ENCODE measurements around the gene PARP3.
A peak's percentile ranks its signal among the peaks of the same experiment; 100 is the strongest.
"Not testable (repeated sequence)": the region's sequence is repeated elsewhere in the genome, so short reads cannot be mapped to it uniquely, and the experiment has no call there.

The PARP3 gene

DNA sequence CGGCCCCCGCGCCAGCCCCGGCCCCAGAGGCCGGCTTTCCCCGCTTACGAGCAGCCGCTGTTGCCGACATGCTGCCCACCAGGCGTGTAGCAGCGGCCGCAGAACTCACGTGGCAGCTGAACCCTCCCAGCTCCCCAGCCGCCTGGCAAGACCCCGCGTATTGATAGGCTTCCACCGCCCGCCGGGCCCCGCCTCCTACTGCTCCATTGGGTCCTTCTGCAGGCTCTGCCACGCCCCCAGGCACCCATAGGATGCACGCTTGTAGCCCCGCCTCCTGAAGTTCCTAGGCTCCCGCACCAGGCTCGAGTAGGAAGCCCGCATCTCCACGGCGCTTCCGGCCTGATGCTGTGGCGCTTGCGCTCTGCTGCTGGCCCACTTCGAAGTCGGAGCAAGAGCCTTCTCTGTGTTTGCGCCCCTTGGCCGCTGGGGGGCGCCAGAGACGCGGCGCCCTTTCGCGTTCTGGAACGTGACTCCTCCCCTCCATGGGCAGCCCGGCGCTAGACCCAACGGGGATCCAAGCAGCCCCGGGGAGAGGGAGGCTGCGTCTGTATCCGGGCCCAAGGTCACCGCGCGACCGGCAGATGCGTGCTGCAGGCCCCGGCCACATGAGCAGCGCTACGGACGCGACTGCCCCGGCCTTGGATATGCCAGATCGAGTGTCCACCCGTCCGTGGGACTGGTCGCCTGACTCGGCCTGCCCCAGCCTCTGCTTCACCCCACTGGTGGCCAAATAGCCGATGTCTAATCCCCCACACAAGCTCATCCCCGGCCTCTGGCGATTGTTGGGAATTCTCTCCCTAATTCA, at the start of gene PARP3, which contains the start of gene RRP9:
TSS of gene PARP3 (plus strand) at position 566 of the 805 bp plus-strand sequence. CDS start 993 bp downstream, outside the sequence.
TSS of gene RRP9 (minus strand) at position 107 of the 805 bp plus-strand sequence. CDS start at position 70, 37 bp downstream.
- H3K9me3 ChIP-seq (ENCODE audit: control insufficient read depth, insufficient read depth, low read depth, low read length), result no peaks in the 10 kb centered on the region
- peaks cover 19% of the 10 kb centered on the region for H3K4me1 ChIP-seq (ENCODE audit: control insufficient read depth, insufficient read depth, low read length)
- peaks cover 25% of the 10 kb centered on the region for H3K36me3 ChIP-seq (ENCODE audit: control insufficient read depth, insufficient read depth, low read length)
- peak within 1 kb of the TSS; percentile 69; the same call in 1 of the 2 replicates for H3K27ac ChIP-seq (ENCODE audit: low read depth, low read length)
- H3K9ac ChIP-seq (ENCODE audit: low read length), result peak within 1 kb of the TSS; percentile 90
- H3K4me3 ChIP-seq (ENCODE audit: low read depth, low read length), result peak within 1 kb of the TSS; percentile 93
- no peaks in the 10 kb centered on the region for H3K27me3 ChIP-seq (ENCODE audit: control insufficient read depth, insufficient read depth, low read length)

DNA sequence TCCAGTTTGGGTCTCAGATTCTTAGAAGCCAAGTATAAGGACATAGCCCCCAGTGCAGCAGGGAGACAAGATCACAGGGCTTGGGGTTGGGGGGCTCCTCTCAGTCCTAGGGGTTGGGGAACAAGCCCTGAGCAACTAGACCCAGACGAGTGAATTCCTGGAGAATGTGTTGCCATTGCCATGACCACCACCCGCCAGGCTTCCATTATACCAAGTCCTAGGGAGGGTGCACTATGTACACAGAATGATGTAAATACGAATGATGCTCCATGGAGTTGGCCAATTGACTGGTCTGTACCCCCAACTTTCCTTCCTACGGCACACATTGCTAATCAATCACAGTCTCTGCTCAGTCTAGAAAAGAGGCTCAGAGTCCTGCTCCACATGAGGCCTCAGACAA, 47.8 kb upstream of the PARP3 start:
- Histone ChIP-seq H3K27ac (ENCODE audit: low read depth, low read length) (no peak overlapping the region), H3K27me3 (ENCODE audit: control insufficient read depth, insufficient read depth, low read length) (no peaks in the 10 kb centered on the region), H3K4me3 (ENCODE audit: low read depth, low read length) (no peak overlapping the region), H3K36me3 (ENCODE audit: control insufficient read depth, insufficient read depth, low read length) (no peaks in the 10 kb centered on the region), H3K9me3 (ENCODE audit: control insufficient read depth, insufficient read depth, low read depth, low read length) (peaks cover 4% of the 10 kb centered on the region; the same call in 1 of the 2 replicates), H3K4me1 (ENCODE audit: control insufficient read depth, insufficient read depth, low read length) (peaks cover 6% of the 10 kb centered on the region; the same call in 1 of the 2 replicates), H3K9ac (ENCODE audit: low read length) (no peak overlapping the region)

DNA sequence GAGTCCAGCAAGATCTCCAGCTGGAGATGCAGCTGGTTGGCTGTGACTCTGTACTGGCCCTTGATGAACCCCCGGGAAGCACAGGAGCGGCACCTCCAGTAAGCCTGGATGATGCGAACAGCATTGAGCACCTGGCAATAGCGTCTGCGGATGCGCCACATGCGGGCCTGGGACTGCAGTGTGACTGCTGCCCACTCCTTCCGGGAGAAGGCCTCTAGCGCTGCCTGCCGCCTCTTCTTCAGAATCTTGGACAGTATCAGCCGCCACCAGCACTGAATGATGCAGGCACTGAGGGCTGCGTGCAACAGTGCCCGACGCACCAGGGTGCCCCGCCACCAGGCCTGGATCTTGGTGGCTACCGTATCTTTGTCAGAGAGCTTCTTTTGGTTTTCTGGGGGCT, 47.2 kb upstream of the PARP3 start:
- Histone ChIP-seq H3K4me3 (ENCODE audit: low read depth, low read length) (no peak overlapping the region), H3K36me3 (ENCODE audit: control insufficient read depth, insufficient read depth, low read length) (no peaks in the 10 kb centered on the region), H3K9me3 (ENCODE audit: control insufficient read depth, insufficient read depth, low read depth, low read length) (peaks cover 4% of the 10 kb centered on the region; the same call in 1 of the 2 replicates), H3K27ac (ENCODE audit: low read depth, low read length) (no peak overlapping the region), H3K9ac (ENCODE audit: low read length) (no peak overlapping the region), H3K4me1 (ENCODE audit: control insufficient read depth, insufficient read depth, low read length) (peaks cover 6% of the 10 kb centered on the region; the same call in 1 of the 2 replicates), H3K27me3 (ENCODE audit: control insufficient read depth, insufficient read depth, low read length) (no peaks in the 10 kb centered on the region)

DNA sequence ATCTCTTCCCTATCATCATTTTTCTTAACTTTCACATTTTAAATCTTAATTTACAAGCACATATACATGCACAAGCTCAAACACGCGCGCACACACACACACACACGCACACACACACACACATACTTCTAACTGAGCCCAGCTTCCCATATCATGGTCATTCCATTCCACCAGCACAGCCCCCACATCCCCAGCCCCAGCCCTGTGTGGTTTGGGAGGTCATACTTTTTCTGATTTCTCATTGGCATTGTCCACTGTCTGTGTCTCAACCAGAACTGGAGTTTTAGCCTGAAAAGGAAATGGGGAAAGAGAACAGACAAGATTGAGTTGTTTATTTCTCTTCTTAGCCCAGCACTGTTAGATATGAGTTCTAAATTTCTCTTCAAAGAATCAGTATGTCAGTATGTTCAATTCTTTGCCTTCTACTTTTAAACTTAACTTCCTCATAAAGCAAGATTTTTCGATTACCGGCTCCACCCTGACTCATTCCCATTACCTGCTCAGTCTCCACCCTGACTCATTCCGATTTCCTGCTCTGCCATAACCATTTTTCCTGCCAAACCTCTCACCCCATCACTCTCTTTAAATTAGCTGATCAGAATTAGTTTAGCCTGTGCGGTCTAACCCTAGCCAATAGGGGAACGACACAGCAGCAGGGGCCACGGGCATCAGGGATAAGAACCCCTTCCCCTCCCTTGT, 45.4 kb upstream of the PARP3 start:
- no peak overlapping the region for H3K9ac ChIP-seq (ENCODE audit: low read length)
- no peaks in the 10 kb centered on the region for H3K27me3 ChIP-seq (ENCODE audit: control insufficient read depth, insufficient read depth, low read length)
- H3K4me1 ChIP-seq (ENCODE audit: control insufficient read depth, insufficient read depth, low read length), result peaks cover 6% of the 10 kb centered on the region
- no peak overlapping the region for H3K27ac ChIP-seq (ENCODE audit: low read depth, low read length)
- H3K9me3 ChIP-seq (ENCODE audit: control insufficient read depth, insufficient read depth, low read depth, low read length), result peaks cover 4% of the 10 kb centered on the region; the same call in 1 of the 2 replicates
- no peak overlapping the region for H3K4me3 ChIP-seq (ENCODE audit: low read depth, low read length)
- H3K36me3 ChIP-seq (ENCODE audit: control insufficient read depth, insufficient read depth, low read length), result no peaks in the 10 kb centered on the region

DNA sequence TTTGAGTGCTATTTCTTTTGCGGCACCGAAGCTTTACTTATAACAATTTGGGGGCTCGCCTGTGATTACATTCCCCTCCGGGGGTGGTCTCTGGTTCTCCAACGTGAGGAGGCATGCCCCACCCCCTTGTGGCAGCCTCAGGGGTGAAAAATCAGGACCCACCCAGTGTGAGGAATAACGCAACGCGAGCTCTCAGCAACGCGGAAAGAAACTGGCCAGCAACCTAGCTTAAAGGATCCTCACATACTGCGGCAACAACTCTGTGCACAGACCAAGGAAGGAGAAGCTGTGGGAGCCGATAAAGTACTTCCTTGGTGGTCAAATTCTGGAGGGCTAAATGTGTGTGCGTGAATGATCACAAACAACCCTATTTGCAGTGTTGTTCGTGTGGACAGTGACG, 44.8 kb upstream of the PARP3 start:
- Histone ChIP-seq H3K9ac (ENCODE audit: low read length) (no peak overlapping the region), H3K9me3 (ENCODE audit: control insufficient read depth, insufficient read depth, low read depth, low read length) (peaks cover 4% of the 10 kb centered on the region; the same call in 1 of the 2 replicates), H3K4me1 (ENCODE audit: control insufficient read depth, insufficient read depth, low read length) (peaks cover 6% of the 10 kb centered on the region), H3K27me3 (ENCODE audit: control insufficient read depth, insufficient read depth, low read length) (no peaks in the 10 kb centered on the region), H3K27ac (ENCODE audit: low read depth, low read length) (no peak overlapping the region), H3K36me3 (ENCODE audit: control insufficient read depth, insufficient read depth, low read length) (no peaks in the 10 kb centered on the region), H3K4me3 (ENCODE audit: low read depth, low read length) (peak overlapping the region; percentile 36; the same call in 1 of the 2 replicates)

DNA sequence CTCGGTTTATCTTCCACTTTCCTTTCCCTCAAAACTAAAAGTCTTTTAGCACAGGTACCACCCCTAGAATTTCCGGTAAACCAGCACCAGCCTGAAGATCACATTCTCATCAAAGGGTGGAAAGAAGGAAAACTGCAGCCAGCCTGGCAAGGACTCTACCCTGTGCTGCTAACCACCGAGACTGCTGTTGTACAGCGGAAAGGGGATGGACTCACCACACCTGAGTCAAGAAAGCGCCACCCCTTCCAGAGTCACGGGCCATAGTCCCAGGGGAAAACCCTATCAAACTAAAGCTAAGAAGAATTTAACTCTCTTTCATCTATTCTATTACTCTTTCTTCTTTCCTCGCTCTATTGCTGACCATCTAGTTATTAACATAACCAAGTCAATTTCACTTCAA, 42.1 kb upstream of the PARP3 start:
- not testable (repeated sequence) for H3K9me3 ChIP-seq (ENCODE audit: control insufficient read depth, insufficient read depth, low read depth, low read length); H3K4me3 ChIP-seq (ENCODE audit: low read depth, low read length); H3K4me1 ChIP-seq (ENCODE audit: control insufficient read depth, insufficient read depth, low read length); H3K27ac ChIP-seq (ENCODE audit: low read depth, low read length); H3K9ac ChIP-seq (ENCODE audit: low read length); H3K27me3 ChIP-seq (ENCODE audit: control insufficient read depth, insufficient read depth, low read length); H3K36me3 ChIP-seq (ENCODE audit: control insufficient read depth, insufficient read depth, low read length)

DNA sequence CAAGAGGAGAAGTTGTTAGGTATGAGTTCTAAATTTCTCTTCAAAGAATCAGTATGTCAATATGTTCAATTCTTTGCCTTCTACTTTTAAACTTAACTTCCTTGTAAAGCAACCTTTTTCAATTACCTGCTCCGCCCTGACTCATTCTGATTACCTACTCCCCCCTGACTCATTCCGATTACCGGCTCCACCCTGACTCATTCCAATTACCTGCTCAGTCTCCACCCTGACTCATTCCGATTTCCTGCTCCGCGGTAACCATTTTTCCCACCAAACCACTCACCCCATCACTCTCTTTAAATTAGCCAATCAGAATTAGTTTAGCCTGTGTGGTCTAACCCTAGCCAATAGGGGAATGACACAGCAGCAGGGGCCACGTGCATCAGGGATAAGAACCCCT, 39.8 kb upstream of the PARP3 start:
- not testable (repeated sequence) for H3K27me3 ChIP-seq (ENCODE audit: control insufficient read depth, insufficient read depth, low read length); H3K27ac ChIP-seq (ENCODE audit: low read depth, low read length); H3K4me3 ChIP-seq (ENCODE audit: low read depth, low read length); H3K9me3 ChIP-seq (ENCODE audit: control insufficient read depth, insufficient read depth, low read depth, low read length); H3K4me1 ChIP-seq (ENCODE audit: control insufficient read depth, insufficient read depth, low read length); H3K36me3 ChIP-seq (ENCODE audit: control insufficient read depth, insufficient read depth, low read length); H3K9ac ChIP-seq (ENCODE audit: low read length)

DNA sequence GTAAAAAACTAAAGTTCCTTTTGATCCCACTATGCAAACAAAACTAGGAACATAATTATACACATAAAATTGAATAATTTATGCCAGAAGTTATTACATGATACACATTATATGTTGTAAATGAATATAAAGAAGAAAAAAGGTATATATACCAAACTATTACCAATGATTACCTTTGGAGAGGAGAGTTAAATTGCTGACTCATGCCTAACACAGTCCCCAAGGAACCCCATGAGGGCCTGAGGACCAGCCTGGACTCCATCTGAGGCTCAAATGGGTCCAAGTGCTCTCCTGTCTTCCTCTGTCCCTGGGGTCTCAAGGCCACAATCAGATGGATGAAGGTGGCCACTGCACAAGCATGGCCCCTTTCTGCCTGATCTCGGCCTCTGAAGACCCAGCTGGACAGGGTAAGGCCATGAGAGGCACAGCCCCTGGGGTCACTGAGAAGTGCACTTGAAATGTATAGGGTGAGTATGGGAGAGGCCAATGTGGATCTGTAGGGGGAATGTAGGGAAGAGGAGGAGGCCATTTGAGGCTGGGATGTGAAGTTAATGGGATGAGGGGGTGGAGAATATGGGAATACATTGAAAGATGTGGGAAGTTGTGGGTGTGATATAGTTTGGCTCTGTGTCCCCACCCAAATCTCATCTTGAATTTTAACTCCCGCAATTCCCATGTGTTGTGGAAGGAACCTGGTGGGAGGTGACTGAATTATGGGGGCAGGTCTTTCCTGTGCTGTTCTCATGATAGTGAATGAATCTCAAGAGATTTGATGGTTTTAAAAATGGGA, 37.9 kb upstream of the PARP3 start:
- Histone ChIP-seq H3K27ac (ENCODE audit: low read depth, low read length) (no peak overlapping the region), H3K36me3 (ENCODE audit: control insufficient read depth, insufficient read depth, low read length) (no peaks in the 10 kb centered on the region), H3K27me3 (ENCODE audit: control insufficient read depth, insufficient read depth, low read length) (no peaks in the 10 kb centered on the region), H3K9me3 (ENCODE audit: control insufficient read depth, insufficient read depth, low read depth, low read length) (0 out of 2 replicates have a peak, but pooled peaks cover 5% of the 10 kb centered on the region), H3K9ac (ENCODE audit: low read length) (no peak overlapping the region), H3K4me3 (ENCODE audit: low read depth, low read length) (no peak overlapping the region), H3K4me1 (ENCODE audit: control insufficient read depth, insufficient read depth, low read length) (no peaks in the 10 kb centered on the region; the same call in 1 of the 2 replicates)

DNA sequence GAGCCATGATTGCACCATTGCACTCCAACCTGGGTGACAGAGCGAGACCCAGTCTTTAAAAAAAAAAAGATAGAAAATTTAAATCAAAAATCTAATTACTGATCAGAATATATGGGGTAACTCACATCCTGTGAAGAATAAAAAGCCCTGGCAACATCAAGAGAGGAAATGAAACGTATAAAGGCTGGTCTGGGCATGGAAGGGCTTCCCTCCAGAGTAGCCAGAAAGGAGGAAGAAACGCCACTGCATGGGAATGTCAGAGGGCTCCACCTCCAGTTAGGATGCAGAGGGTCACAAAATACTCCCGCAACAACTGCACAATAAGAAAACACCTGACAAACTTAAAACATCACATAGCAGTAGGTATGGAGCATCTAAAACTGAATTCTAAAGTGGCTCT, 34.1 kb upstream of the PARP3 start:
- H3K27ac ChIP-seq (ENCODE audit: low read depth, low read length), result no peak overlapping the region
- H3K9me3 ChIP-seq (ENCODE audit: control insufficient read depth, insufficient read depth, low read depth, low read length), result 0 out of 2 replicates have a peak, but pooled peaks cover 5% of the 10 kb centered on the region
- no peak overlapping the region for H3K4me3 ChIP-seq (ENCODE audit: low read depth, low read length)
- H3K9ac ChIP-seq (ENCODE audit: low read length), result no peak overlapping the region
- no peaks in the 10 kb centered on the region for H3K36me3 ChIP-seq (ENCODE audit: control insufficient read depth, insufficient read depth, low read length)
- no peaks in the 10 kb centered on the region for H3K4me1 ChIP-seq (ENCODE audit: control insufficient read depth, insufficient read depth, low read length)
- no peaks in the 10 kb centered on the region for H3K27me3 ChIP-seq (ENCODE audit: control insufficient read depth, insufficient read depth, low read length)

DNA sequence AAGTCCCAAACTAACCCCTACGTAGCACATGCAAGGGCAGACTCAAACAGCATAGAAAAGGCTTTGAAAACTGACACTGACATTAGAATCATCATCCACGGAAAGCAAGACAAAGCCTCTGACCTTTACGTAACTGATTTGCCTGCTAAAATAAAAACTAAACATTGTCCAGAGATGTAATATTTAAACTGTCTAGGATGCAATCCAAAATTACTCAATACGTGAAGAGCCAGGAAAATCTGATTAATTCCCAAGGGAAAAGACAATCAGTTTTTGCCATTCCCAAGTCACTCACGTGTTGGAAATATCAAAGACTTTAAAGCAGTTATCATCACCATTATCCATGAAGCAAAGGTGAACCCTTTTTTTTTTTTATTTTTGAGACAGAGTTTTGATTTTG, 25.7 kb upstream of the PARP3 start:
- Histone ChIP-seq H3K9me3 (ENCODE audit: control insufficient read depth, insufficient read depth, low read depth, low read length) (no peaks in the 10 kb centered on the region), H3K27ac (ENCODE audit: low read depth, low read length) (no peak overlapping the region), H3K4me3 (ENCODE audit: low read depth, low read length) (no peak overlapping the region), H3K9ac (ENCODE audit: low read length) (no peak overlapping the region), H3K4me1 (ENCODE audit: control insufficient read depth, insufficient read depth, low read length) (no peaks in the 10 kb centered on the region), H3K36me3 (ENCODE audit: control insufficient read depth, insufficient read depth, low read length) (no peaks in the 10 kb centered on the region), H3K27me3 (ENCODE audit: control insufficient read depth, insufficient read depth, low read length) (no peaks in the 10 kb centered on the region)
